Sigmoid colon (tissue), 4 donors: Measurements from ENCODE around the gene SLC17A7.

Experiments
- CTCF ChIP-seq, 4 experiments: fragments of 450-650 bp in 3 of 4; fragments of 200-600 bp in 1 of 4; IDR thresholded peaks; one replicate each; pipeline ENCODE4 v1.5.1; 2016 to 2019; ENCODE audit warnings: antibody characterized with exemption in 4 of 4, mild to moderate bottlenecking in 3 of 4, moderate library complexity in 2 of 4
- POLR2AphosphoS5 ChIP-seq, 4 donors: sonication (generic); formaldehyde crosslinking; IDR thresholded peaks; one replicate each; pipeline ENCODE4 v1.6.1; 2017; ENCODE audit warnings: antibody characterized with exemption in 4 of 4

DNA sequence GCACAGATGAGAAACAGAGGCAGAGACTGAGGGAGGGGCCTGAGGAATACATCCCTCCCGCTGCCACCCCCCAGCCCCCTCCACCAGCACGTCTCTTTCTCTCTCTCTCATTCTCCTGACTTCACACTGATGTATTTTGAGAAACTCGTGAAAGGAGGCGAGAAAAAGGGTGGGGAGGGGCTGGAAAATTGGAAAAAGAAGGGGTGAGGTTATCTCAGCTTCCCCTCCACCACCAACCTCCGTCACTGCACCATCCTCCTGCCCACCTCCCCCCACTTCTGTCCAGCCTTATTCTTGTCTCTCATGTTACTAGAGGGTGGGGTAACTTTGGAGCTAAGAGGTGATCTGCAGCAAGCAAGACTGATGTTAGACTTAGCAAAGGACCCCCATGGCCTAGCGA is 1.5 kb downstream of the SLC17A7 start:
- no peak for TF ChIP-seq POLR2AphosphoS5 (IDR thresholded peaks at IDR 0.05)
- TF ChIP-seq CTCF (IDR thresholded peaks at IDR 0.05): no peak
